ENCODE results near the gene TF. TPM values are rescaled to one million over a fixed set of nuclear protein-coding genes. Genes with fewer than 3 reads are reported as not detected.

TF gene
- polyA plus RNA-seq, 1 experiment = 0.15 TPM

DNA sequence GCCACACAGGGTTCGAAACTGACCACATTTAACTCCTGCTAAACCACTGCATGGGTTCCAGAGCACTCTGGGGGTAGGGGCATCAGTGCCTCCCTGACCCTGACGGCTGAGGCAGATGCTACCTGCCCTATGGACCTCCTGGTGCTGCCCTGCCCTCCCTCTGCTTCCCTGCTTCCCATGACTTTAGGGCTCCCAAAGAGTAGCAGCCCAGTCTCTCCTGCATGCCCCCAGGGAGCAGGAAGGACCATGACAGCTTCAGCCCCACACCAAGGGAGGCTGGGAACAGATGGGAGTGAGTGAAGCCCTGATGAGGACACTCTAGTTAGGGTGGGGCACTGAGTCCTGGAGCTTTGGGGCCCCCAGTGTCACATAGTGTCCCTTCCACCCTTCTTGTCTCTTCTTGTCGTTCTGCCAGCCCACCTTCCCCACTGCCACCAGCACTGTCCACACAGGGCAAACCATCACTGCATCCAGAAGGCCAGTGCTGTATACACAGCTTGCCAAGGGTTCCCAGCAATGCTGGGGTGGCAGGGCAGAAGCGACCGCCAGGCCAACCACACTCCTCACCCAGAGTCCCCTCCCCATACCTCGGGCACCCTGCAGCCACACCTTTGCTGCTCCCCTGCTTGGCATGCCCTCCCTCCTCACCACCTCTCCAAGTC, 90.4 kb downstream of the TF start:
- Histone ChIP-seq H3K27me3 (ENCODE audit: control insufficient read depth, insufficient read depth, low read length) (peaks cover 1% of the 10 kb centered on the region; the same call in 1 of the 2 replicates), H3K36me3 (ENCODE audit: control insufficient read depth, insufficient read depth, low read length) (no peaks in the 10 kb centered on the region), H3K4me3 (ENCODE audit: low read depth, low read length) (no peak overlapping the region)
- TF ChIP-seq, protein P1, sequence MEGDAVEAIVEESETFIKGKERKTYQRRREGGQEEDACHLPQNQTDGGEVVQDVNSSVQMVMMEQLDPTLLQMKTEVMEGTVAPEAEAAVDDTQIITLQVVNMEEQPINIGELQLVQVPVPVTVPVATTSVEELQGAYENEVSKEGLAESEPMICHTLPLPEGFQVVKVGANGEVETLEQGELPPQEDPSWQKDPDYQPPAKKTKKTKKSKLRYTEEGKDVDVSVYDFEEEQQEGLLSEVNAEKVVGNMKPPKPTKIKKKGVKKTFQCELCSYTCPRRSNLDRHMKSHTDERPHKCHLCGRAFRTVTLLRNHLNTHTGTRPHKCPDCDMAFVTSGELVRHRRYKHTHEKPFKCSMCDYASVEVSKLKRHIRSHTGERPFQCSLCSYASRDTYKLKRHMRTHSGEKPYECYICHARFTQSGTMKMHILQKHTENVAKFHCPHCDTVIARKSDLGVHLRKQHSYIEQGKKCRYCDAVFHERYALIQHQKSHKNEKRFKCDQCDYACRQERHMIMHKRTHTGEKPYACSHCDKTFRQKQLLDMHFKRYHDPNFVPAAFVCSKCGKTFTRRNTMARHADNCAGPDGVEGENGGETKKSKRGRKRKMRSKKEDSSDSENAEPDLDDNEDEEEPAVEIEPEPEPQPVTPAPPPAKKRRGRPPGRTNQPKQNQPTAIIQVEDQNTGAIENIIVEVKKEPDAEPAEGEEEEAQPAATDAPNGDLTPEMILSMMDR (IDR thresholded peaks at IDR 0.05; ENCODE audit: insufficient read depth, low read depth, low read length) = no peak
- DNase-seq (ENCODE audit: low read depth) = no peak
- ChIA-PET CTCF (no interaction called here), POLR2A (no interaction called here)

DNA sequence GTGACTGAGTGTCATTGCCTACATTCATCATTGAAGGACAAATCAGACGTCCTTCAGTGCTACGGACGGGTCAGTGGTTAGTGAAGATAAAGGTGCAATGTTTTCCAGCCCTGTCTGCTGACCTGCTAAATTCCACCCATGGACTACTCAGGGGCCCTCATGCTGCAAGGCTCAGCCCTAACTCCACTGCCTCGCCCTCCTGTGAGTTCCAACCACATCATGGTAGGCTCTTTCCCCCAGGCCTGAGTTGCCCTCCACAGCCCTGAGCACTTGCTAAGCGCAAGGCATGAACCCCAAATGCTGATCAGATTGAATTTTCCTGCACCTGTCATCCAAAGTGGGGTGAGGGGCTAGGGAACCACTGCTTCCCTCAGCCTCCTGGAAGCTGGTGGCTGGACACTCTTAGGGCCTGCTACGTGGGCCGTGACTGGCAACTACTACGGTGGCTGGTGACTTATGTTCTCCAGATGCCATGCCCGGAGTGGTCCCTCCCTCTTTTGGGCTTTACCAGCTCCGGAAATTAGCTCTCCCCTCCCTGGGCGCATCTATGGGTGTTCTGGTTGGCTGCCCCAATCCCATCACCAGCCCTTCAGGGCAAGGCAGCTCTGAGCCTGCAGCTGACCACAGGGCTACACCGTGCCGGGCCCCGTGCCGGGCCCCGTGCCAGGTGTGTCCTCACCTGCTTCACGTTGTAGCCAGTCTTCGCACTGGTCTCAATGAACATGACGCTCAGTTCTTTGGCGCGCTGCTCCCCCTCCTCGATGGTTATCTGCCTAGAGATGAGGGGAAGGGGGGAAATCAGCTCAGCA, 91.5 kb downstream of the TF start:
- ChIA-PET POLR2A (no interaction called here), CTCF (no interaction called here)
- Histone ChIP-seq H3K4me3 (ENCODE audit: low read depth, low read length) (no peak overlapping the region), H3K36me3 (ENCODE audit: control insufficient read depth, insufficient read depth, low read length) (no peaks in the 10 kb centered on the region), H3K27me3 (ENCODE audit: control insufficient read depth, insufficient read depth, low read length) (peaks cover 1% of the 10 kb centered on the region)
- no peak for DNase-seq (ENCODE audit: low read depth)
- TF ChIP-seq, protein P1 (IDR thresholded peaks at IDR 0.05; ENCODE audit: insufficient read depth, low read depth, low read length) = no peak

DNA sequence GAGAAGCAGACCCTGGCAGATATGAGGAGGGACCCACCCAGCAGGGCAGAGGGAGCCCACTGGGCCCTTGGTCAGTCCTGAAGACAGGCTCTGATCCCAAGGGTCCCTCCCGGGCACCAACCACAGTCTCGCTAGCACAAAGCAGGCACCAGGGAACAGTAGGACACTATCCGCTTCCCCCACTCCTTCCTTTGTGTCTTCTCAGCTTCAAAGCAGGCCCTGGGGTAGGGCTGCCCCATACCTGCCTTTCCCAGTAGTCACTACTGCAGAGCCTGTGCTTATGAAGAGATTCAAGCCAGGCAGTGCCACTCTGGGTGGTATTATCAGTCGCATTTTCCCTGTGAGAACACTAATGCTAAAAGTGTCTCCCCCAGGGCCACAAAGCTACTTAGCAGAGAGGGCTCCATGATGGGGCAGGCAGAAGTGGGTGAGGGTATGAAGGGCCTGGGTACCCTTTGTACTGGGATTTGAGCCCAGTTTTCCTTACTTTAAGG, 92.2 kb downstream of the TF start:
- TF ChIP-seq, protein P1 (IDR thresholded peaks at IDR 0.05; ENCODE audit: insufficient read depth, low read depth, low read length) = no peak
- Histone ChIP-seq H3K36me3 (ENCODE audit: control insufficient read depth, insufficient read depth, low read length) (no peaks in the 10 kb centered on the region), H3K27me3 (ENCODE audit: control insufficient read depth, insufficient read depth, low read length) (peaks cover 1% of the 10 kb centered on the region), H3K4me3 (ENCODE audit: low read depth, low read length) (no peak overlapping the region)
- POLR2A ChIA-PET = no interaction called here
- CTCF ChIA-PET = no interaction called here
- no peak for DNase-seq (ENCODE audit: low read depth)

DNA sequence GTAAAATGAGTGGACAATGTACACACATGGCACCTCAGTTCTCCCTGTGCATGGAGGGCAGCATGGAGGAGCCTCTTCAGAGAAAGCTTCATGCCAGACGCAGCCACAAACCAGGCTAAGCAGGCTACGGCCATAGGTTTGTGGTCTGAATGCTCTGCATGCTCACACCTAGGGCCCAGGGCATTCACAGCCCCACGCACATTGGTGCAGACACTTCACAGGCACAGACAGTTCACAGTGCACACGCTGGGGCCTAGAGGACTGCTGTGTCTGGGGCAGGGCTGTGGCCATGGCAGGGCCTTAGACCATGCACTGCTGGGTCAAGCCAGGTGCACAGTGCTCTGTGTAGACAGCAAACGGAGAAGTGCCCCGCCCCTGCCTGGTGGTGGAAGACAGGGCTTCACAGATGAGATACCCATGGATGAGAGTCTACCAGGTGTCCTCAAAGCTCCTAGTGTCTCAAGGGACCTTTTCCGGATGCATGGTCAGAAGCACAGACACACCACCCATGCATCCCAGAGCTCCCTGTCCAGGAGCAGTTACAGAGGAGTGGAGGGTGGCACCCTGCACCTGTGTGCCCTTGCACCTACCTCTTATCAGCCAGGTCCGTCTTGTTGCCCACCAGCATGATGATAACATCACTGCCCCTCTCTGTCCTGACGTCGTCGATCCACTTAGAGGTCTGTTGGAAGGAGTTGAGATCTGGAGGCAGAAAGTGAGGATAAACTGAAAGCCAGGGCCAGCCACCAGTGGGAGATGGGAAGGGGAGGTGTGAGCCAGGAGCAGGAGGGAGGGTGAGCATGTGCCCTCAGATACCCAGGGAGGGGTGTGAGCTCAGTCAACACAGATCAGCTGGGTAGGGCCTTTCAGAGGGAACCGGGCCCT, 93.0 kb downstream of the TF start:
- Histone ChIP-seq H3K4me3 (ENCODE audit: low read depth, low read length) (no peak overlapping the region), H3K27me3 (ENCODE audit: control insufficient read depth, insufficient read depth, low read length) (peaks cover 1% of the 10 kb centered on the region), H3K36me3 (ENCODE audit: control insufficient read depth, insufficient read depth, low read length) (no peaks in the 10 kb centered on the region)
- ChIA-PET CTCF (no interaction called here), POLR2A (no interaction called here)
- DNase-seq (ENCODE audit: low read depth) = no peak
- TF ChIP-seq, protein P1 (IDR thresholded peaks at IDR 0.05; ENCODE audit: insufficient read depth, low read depth, low read length) = no peak
